Chondrocyte (in vitro differentiated cells): ENCODE results near the gene ABTB1. TPM values are rescaled to one million over a fixed set of nuclear protein-coding genes. Genes with fewer than 3 reads are reported as not detected.
A peak's percentile ranks its signal among the peaks of the same experiment; 100 is the strongest.

Experiments used
- DNase-seq: peaks from one replicate; pipeline ENCODE4 v3.0.0; 2021; ENCODE audit warnings: mixed read lengths, low spot score
- H3K27ac Mint-ChIP-seq: one replicate; pipeline ENCODE4 v1.8.0; 2021; ENCODE audit warnings: mild to moderate bottlenecking, moderate library complexity, mixed read lengths; ENCODE audit not compliant: unreplicated experiment
- H3K27me3 Mint-ChIP-seq: 2 replicates; pipeline ENCODE4 v1.8.0; 2021; ENCODE audit warnings: low read depth, mixed read lengths
- H3K36me3 Mint-ChIP-seq: 2 replicates; pipeline ENCODE4 v1.8.0; 2021; ENCODE audit warnings: low read depth, mixed read lengths
- H3K4me1 Mint-ChIP-seq: 2 replicates; pipeline ENCODE4 v1.8.0; 2021; ENCODE audit warnings: low read depth, mild to moderate bottlenecking, mixed read lengths
- H3K4me3 Mint-ChIP-seq: one replicate; pipeline ENCODE4 v1.8.0; 2021; ENCODE audit warnings: mild to moderate bottlenecking, moderate library complexity, mixed read lengths; ENCODE audit not compliant: unreplicated experiment
- H3K9me3 Mint-ChIP-seq: 2 replicates; pipeline ENCODE4 v1.8.0; 2021; ENCODE audit warnings: low read depth, mixed read lengths
- total RNA-seq: library from RNA; stranded (reverse); gene quantifications from 3 replicates; pipeline ENCODE4 v1.2.1, GENCODE V29; 2021
- TF ChIP-seq, protein P1 (sequence below): fragments of 200-600 bp; sonication (generic); IDR thresholded peaks from 2 replicates; pipeline ENCODE4 v1.5.0; 2021; ENCODE audit warnings: antibody characterized with exemption, mild to moderate bottlenecking, moderate library complexity

The ABTB1 gene
- total RNA-seq, 1 donor from 2014 or later, result 26.7 TPM

DNA sequence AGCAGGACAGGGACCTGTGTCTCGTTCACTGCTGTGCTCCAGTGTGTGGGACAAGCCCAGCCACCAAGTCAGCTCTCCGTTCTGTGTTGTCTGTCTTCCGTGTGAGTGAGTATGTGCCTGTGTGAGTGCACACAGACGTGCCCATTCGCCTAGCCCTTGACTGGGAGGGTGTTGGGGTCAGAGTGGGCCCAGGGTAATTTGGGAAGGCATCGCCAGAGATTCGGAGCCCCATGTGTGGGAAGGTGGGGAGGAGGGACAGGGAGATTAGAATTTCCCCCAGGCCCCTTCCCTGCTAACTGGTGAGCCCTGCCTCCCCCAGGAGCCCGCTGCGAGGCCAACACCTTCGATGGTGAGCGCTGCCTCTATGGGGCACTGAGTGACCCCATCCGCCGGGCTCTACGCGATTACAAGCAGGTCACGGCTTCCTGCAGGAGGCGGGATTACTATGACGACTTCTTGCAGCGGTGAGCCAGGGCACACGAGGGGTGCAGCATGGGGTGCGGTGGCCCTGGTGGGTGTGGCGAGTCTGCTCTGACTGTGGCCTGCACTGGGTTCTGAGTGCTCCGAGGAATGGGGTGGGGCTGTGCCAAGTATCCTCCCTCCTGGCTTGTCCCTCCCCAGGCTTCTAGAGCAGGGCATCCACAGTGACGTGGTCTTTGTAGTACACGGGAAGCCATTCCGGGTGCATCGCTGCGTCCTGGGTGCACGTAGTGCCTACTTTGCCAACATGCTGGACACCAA lies 3.1 kb downstream of the ABTB1 start:
- Mint-ChIP-seq H3K9me3 (no peaks in the 10 kb centered on the region), H3K27ac (no peak overlapping the region), H3K36me3 (peaks cover 5% of the 10 kb centered on the region), H3K27me3 (no peaks in the 10 kb centered on the region), H3K4me3 (no peak overlapping the region), H3K4me1 (peaks cover 20% of the 10 kb centered on the region)
- TF ChIP-seq, protein P1, sequence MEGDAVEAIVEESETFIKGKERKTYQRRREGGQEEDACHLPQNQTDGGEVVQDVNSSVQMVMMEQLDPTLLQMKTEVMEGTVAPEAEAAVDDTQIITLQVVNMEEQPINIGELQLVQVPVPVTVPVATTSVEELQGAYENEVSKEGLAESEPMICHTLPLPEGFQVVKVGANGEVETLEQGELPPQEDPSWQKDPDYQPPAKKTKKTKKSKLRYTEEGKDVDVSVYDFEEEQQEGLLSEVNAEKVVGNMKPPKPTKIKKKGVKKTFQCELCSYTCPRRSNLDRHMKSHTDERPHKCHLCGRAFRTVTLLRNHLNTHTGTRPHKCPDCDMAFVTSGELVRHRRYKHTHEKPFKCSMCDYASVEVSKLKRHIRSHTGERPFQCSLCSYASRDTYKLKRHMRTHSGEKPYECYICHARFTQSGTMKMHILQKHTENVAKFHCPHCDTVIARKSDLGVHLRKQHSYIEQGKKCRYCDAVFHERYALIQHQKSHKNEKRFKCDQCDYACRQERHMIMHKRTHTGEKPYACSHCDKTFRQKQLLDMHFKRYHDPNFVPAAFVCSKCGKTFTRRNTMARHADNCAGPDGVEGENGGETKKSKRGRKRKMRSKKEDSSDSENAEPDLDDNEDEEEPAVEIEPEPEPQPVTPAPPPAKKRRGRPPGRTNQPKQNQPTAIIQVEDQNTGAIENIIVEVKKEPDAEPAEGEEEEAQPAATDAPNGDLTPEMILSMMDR, result no peak
- DNase-seq, result peak; percentile 71

DNA sequence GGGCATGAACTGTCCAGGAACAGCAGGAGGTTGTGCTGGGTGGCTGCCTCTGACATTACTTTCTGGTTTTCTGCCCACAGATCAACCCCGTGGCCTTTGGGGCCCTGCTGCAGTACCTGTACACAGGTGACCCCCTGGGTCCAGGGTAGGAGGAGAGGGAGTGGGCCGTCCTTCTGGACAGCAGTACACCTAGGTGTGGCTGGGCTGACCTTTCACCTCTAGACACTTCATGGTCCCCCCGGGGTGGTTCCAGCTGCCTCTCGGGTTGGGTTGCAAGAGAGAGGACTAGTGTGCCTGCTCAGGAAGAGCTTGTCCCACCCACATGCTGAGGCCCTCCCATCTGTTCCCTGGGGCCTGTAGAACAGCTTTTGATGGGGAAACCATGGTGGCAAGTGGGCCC lies 3.7 kb downstream of the ABTB1 start:
- Mint-ChIP-seq H3K27me3 (no peaks in the 10 kb centered on the region), H3K9me3 (no peaks in the 10 kb centered on the region), H3K4me1 (peaks cover 18% of the 10 kb centered on the region), H3K27ac (no peak overlapping the region), H3K4me3 (no peak overlapping the region), H3K36me3 (peaks cover 5% of the 10 kb centered on the region)
- TF ChIP-seq, protein P1, result no peak
- peak; percentile 83 for DNase-seq

DNA sequence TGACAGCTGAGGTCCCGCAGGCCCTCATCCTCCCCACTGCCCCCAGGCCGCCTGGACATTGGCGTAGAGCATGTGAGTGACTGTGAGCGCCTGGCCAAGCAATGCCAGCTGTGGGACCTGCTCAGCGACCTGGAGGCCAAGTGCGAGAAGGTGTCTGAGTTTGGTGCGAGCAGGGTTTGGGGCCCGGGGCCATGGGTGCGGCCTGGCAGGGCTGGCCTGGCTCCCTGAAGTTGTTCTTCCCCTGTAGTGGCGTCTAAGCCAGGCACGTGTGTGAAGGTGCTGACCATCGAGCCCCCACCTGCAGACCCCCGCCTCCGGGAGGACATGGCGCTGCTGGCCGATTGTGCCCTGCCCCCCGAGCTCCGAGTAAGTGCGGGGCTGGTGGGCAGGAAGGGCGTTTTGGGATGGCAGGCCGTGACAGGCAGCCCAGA lies 4.2 kb downstream of the ABTB1 start:
- H3K9me3 Mint-ChIP-seq, result no peaks in the 10 kb centered on the region
- TF ChIP-seq, protein P1, result no peak
- H3K27ac Mint-ChIP-seq, result no peak overlapping the region
- H3K4me3 Mint-ChIP-seq, result no peak overlapping the region
- H3K4me1 Mint-ChIP-seq, result peaks cover 16% of the 10 kb centered on the region
- H3K27me3 Mint-ChIP-seq, result no peaks in the 10 kb centered on the region
- DNase-seq, result peak; percentile 89
- peaks cover 5% of the 10 kb centered on the region for H3K36me3 Mint-ChIP-seq

DNA sequence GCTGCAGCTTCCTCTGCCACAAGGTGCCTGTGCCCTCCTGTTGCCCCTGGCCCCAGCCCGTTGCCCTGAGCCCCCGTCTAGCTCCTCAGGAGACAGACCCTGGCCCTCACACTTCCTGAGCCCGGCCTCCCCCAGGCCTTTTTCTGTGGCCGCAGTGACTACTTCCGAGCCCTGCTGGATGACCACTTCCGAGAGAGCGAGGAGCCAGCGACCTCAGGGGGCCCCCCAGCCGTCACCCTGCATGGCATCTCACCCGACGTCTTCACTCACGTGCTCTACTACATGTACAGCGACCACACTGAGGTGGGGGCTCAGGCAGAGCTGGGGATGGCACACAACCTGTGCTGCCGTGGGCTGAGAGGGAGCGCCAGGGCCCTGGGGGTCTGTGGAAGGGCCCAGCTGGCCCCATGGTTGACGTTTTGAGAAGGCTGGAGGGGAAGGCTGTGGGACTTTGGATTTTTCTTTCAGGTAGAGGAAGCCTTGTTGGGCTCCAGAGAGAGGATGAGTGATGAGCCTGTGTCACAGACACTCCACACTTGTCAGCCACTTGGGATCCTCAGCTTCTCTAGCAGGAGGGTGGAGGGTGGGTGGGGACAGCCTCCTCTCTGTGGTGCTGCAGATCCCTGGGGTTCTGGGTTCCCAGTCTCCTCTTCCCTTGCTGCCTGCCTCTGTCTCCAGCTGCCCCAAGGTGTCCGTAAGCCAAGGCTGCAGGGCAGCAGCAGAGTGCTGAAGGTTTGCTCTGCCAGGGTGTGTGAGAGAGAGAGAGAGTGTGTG lies 5.0 kb downstream of the ABTB1 start:
- no peaks in the 10 kb centered on the region for H3K27me3 Mint-ChIP-seq
- H3K4me1 Mint-ChIP-seq, result peaks cover 16% of the 10 kb centered on the region
- H3K9me3 Mint-ChIP-seq, result no peaks in the 10 kb centered on the region
- peak overlapping the region; percentile 54 for H3K27ac Mint-ChIP-seq
- TF ChIP-seq, protein P1, result no peak
- no peak overlapping the region for H3K4me3 Mint-ChIP-seq
- peaks cover 5% of the 10 kb centered on the region for H3K36me3 Mint-ChIP-seq
- peak; percentile 90 for DNase-seq

DNA sequence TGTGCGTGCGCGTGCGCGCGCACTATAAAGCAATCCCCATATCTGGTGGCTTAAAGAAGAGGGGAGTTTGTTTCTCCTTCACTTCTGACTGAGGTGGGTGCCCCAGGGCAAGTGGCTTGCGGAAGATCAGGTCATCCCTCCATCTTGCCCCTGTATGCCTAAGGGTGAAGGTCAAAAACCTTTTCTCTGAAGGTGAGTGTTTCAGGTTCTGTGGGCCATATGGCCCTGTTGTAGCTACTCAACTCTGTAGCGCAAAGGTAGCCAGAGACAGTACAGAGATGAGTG lies 5.5 kb downstream of the ABTB1 start:
- no peak overlapping the region for H3K27ac Mint-ChIP-seq
- no peak overlapping the region for H3K4me3 Mint-ChIP-seq
- TF ChIP-seq, protein P1, result no peak
- H3K9me3 Mint-ChIP-seq, result no peaks in the 10 kb centered on the region
- H3K4me1 Mint-ChIP-seq, result peaks cover 16% of the 10 kb centered on the region
- peaks cover 5% of the 10 kb centered on the region for H3K36me3 Mint-ChIP-seq
- H3K27me3 Mint-ChIP-seq, result no peaks in the 10 kb centered on the region
- no peak for DNase-seq
